Activated T-helper 2 cell treated with anti-CD3 and anti-CD28 coated beads, Interferon-gamma antibody, Interleukin-2, Interleukin-4, amounts not matched to agents 10 μg/mL and 5 μg/mL and 100 μg/mL, durations not matched to agents 14 hours and 24 hours and 36 hours (primary cell): ENCODE results near the gene ZNF146. TPM values are rescaled to one million over a fixed set of nuclear protein-coding genes. Genes with fewer than 3 reads are reported as not detected.
"Not testable (repeated sequence)": the region's sequence is repeated elsewhere in the genome, so short reads cannot be mapped to it uniquely, and the experiment has no call there.

Experiments used
- DNase-seq: peaks from one replicate; pipeline ENCODE4 v3.0.0; 2021; ENCODE audit warnings: low spot score
- H3K27ac Mint-ChIP-seq: one replicate; pipeline ENCODE4 v1.8.0; 2021; ENCODE audit warnings: mixed read lengths
- H3K27me3 Mint-ChIP-seq: one replicate; pipeline ENCODE4 v1.8.0; 2021; ENCODE audit warnings: low read depth, mixed read lengths
- H3K36me3 Mint-ChIP-seq: one replicate; pipeline ENCODE4 v1.8.0; 2021; ENCODE audit warnings: low read depth, mixed read lengths
- H3K4me1 Mint-ChIP-seq: one replicate; pipeline ENCODE4 v1.8.0; 2021; ENCODE audit warnings: low read depth, mixed read lengths
- H3K4me3 Mint-ChIP-seq: one replicate; pipeline ENCODE4 v1.8.0; 2021; ENCODE audit warnings: low read depth, mild to moderate bottlenecking, moderate library complexity, mixed read lengths
- H3K9me3 Mint-ChIP-seq: one replicate; pipeline ENCODE4 v1.8.0; 2021; ENCODE audit warnings: mixed read lengths
- intact Hi-C: fragments of 100-400 bp; cut with micrococcal nuclease; formaldehyde crosslinking; loops from one replicate; pipeline ENCODE4 v1.15.1; 2023
- total RNA-seq: library from RNA; stranded (reverse); gene quantifications from 2 replicates; pipeline ENCODE4 v1.2.3, GENCODE V29; 2022

Gene ZNF146
- 82.3 and 86.4 TPM in 2 replicates for total RNA-seq

DNA sequence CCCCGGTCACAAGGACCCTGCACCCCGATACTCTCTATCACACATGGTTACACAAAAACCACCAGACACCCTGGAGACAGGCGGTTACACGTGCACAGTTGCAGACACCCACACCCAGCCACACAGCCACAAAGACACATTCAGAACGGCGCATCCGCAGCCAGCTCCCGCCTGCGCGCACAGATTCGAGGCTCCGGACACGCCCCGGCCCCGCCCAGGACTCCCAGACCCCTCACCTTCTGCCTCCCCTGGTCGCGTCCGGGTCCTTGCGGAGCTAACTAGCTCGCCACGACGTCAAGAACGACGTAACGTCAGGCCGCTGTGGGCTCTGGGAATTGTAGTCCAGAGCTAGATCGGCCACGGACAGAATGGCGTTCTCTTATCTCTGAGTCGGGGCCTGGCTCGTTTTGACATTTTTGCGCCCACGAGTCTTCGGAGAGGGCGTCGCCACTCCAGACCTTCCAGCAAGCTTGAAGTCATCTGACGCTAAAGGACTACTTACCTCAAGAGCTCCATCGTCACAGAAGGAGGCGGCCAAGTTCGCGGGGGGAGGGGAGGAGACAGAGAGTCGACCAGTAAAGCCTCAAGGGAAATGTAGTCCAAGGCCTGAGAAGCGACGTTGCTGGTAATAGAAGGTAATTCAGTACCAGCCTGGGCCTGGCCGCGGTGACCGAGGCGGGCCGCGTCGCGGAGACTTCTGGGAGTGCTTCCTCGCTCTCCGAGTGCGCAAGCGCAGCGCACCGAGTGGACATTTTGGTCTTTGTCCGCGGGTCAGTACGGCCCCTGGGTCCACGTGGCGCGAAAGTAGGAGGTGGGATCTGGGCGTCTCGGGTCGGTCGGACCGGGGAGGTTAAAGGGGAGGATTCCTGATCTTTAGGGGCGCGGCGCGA lies at the start of gene ZNF146, which contains the start of gene ZNF565:
TSS of gene ZNF146 (plus strand) at position 721 of the 890 bp plus-strand sequence. CDS start 21,335 bp downstream, outside the sequence.
TSS of gene ZNF565 (minus strand) at position 280 of the 890 bp plus-strand sequence. CDS start 12,680 bp downstream, outside the sequence.
- intact Hi-C loops, result loop anchor here (1.0 to 10.0 kb wide), 12 partner anchors 73 to 1250 kb away; partner anchors contain the start of genes IGFLR1, LIN37, PSENEN and TBCB
- H3K27me3 Mint-ChIP-seq, result no peaks in the 10 kb centered on the region

DNA sequence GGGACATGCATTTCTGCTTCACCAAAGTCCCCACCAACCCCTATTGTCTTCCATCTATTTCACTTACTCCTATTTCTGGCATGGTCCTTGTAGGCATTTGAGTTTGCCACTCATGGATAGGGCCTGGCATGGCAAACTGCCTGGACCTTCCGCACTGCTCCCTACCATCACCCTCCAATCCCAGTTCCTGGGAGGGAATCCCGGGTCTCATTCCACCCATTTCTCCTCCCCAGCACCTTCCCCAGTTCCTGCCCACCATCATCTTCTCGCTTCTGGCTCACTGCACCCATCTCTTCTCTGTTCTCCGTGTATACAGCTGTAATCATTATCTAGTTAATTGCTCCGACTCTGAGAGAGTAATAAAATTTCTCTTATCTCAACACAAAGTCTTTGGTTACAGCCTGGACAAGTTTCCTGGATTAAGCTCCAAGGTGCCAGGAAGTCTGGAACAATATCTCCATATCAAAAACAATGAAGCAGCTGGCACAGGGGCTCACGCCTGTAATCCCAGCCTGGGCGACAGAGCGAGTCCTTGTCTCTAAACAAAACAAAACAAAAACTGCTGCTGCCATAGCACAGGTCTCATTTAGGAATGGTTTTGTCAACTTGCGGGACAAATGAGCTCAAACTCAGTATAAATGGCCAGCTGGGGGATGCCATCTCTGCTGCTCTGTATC lies 45.7 kb upstream of the ZNF146 start:
- intact Hi-C loops, result no loop called here
- no peak for DNase-seq
- no peak overlapping the region for H3K4me3 Mint-ChIP-seq
- no peaks in the 10 kb centered on the region for H3K27me3 Mint-ChIP-seq
- peak overlapping the region; percentile 6 for H3K27ac Mint-ChIP-seq
- H3K4me1 Mint-ChIP-seq, result peaks cover 4% of the 10 kb centered on the region
- no peaks in the 10 kb centered on the region for H3K9me3 Mint-ChIP-seq
- no peaks in the 10 kb centered on the region for H3K36me3 Mint-ChIP-seq

More for the DNA sequence above, at the start of gene ZNF146, which contains the start of gene ZNF565:
- H3K27ac Mint-ChIP-seq, result no peak within 1 kb of the TSS
- H3K36me3 Mint-ChIP-seq, result peaks cover 32% of the 10 kb centered on the region
- peaks cover 3% of the 10 kb centered on the region for H3K4me1 Mint-ChIP-seq
- peak; percentile 95 for DNase-seq
- H3K9me3 Mint-ChIP-seq, result peaks cover 12% of the 10 kb centered on the region
- no peak within 1 kb of the TSS for H3K4me3 Mint-ChIP-seq

- Mint-ChIP-seq H3K4me1 (peaks cover 6% of the 10 kb centered on the region), H3K27ac (no peak overlapping the region), H3K9me3 (no peaks in the 10 kb centered on the region), H3K36me3 (no peaks in the 10 kb centered on the region), H3K4me3 (no peak overlapping the region), H3K27me3 (no peaks in the 10 kb centered on the region)
- intact Hi-C loops, result no loop called here
- no peak for DNase-seq
Measured at GRCh38 chr19:36172852-36173251, 42.1 kb upstream of the ZNF146 start.

- H3K27ac Mint-ChIP-seq, intact Hi-C loops, DNase-seq, H3K4me3 Mint-ChIP-seq, H3K36me3 Mint-ChIP-seq, H3K27me3 Mint-ChIP-seq, H3K9me3 Mint-ChIP-seq, H3K4me1 Mint-ChIP-seq: not testable (repeated sequence)
Measured at GRCh38 chr19:36173846-36174245, 41.1 kb upstream of the ZNF146 start.

- H3K27me3 Mint-ChIP-seq, H3K36me3 Mint-ChIP-seq, DNase-seq, H3K9me3 Mint-ChIP-seq, H3K4me1 Mint-ChIP-seq, intact Hi-C loops, H3K4me3 Mint-ChIP-seq, H3K27ac Mint-ChIP-seq: not testable (repeated sequence)
Measured at GRCh38 chr19:36179077-36179476, 35.8 kb upstream of the ZNF146 start.

DNA sequence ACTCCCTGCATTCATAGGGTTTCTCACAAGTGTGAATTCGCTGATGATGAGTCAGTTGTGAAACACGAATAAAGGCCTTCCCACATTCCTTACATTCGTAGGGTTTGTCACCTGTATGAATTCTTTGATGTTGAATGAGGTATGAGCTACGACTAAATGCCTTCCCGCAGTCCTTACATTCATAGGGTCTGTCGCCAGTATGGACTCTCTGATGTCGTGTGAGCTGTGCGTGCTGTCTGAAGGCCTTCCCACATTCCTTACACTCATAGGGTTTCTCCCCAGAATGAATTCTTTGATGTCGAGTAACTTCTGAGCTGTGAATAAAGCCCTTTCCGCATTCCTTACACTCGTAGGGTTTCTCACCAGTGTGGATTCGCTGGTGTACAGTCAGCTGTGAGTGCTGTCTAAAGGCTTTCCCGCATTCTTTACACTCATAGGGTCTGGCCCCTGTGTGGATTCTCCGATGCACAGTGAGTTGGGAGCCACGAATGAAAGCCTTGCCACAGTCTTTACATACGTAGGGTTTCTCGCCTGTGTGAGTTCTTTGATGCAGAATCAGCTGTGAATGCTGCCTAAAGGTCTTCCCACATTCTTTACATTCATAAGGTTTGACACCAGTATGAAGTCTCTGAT lies 32.2 kb upstream of the ZNF146 start:
- intact Hi-C loops, result no loop called here
- Mint-ChIP-seq H3K9me3 (no peaks in the 10 kb centered on the region), H3K27ac (no peak overlapping the region), H3K4me1 (no peaks in the 10 kb centered on the region), H3K36me3 (peaks cover 2% of the 10 kb centered on the region), H3K27me3 (no peaks in the 10 kb centered on the region), H3K4me3 (no peak overlapping the region)
- no peak for DNase-seq

- intact Hi-C loops, result no loop called here
- DNase-seq, result no peak
- peaks cover 2% of the 10 kb centered on the region for H3K36me3 Mint-ChIP-seq
- no peaks in the 10 kb centered on the region for H3K4me1 Mint-ChIP-seq
- no peaks in the 10 kb centered on the region for H3K9me3 Mint-ChIP-seq
- no peak overlapping the region for H3K4me3 Mint-ChIP-seq
- no peaks in the 10 kb centered on the region for H3K27me3 Mint-ChIP-seq
- no peak overlapping the region for H3K27ac Mint-ChIP-seq
Measured at GRCh38 chr19:36183245-36183628, 31.7 kb upstream of the ZNF146 start.

DNA sequence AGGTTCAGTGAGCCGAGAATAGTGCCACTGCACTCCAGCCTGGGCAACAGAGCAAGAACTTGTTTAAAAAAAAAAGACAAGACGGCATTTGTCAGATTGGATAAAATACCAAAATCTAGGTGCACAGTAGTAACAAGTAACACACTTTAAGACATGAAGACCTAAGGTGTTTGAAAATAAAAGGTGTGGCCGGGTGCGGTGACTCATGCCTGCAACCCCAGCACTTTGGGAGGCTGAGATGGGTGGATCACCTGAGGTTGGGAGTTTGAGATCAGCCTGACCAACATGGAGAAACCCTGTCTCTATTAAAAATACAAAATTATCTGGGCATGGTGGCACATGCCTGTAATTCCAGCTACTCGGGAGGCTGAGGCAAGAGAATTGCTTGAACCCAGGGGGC lies 28.2 kb upstream of the ZNF146 start:
- H3K4me3 Mint-ChIP-seq, H3K4me1 Mint-ChIP-seq, DNase-seq, intact Hi-C loops, H3K36me3 Mint-ChIP-seq, H3K27me3 Mint-ChIP-seq, H3K9me3 Mint-ChIP-seq, H3K27ac Mint-ChIP-seq: not testable (repeated sequence)

DNA sequence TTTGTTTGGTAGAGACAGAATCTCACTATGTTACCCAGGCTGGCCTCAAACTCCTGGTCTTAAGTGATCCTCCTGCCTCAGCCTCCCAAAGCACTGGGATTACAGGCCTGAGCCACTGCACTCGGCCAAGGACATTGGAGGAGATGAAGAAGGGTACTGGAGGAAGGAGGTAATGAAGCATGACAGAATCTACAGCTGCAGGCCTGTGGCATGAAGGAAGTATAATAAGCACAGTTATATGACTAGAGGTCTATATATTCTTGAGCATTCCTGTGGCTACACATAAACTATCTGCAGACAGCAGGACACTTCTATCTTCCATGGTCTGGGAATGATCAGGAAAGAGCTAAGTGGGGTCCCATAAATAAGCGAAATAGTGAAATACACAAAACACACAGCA lies 18.7 kb upstream of the ZNF146 start:
- Mint-ChIP-seq H3K36me3 (no peaks in the 10 kb centered on the region), H3K4me1 (no peaks in the 10 kb centered on the region), H3K4me3 (no peak overlapping the region), H3K27me3 (no peaks in the 10 kb centered on the region), H3K27ac (no peak overlapping the region), H3K9me3 (no peaks in the 10 kb centered on the region)
- intact Hi-C loops, result no loop called here
- no peak for DNase-seq

GRCh38 chr19:36198119-36198518 lies 16.8 kb upstream of the ZNF146 start:
- Mint-ChIP-seq H3K4me3 (no peak overlapping the region), H3K27ac (no peak overlapping the region), H3K9me3 (no peaks in the 10 kb centered on the region), H3K27me3 (no peaks in the 10 kb centered on the region), H3K36me3 (no peaks in the 10 kb centered on the region), H3K4me1 (no peaks in the 10 kb centered on the region)
- DNase-seq, result no peak
- intact Hi-C loops, result no loop called here

DNA sequence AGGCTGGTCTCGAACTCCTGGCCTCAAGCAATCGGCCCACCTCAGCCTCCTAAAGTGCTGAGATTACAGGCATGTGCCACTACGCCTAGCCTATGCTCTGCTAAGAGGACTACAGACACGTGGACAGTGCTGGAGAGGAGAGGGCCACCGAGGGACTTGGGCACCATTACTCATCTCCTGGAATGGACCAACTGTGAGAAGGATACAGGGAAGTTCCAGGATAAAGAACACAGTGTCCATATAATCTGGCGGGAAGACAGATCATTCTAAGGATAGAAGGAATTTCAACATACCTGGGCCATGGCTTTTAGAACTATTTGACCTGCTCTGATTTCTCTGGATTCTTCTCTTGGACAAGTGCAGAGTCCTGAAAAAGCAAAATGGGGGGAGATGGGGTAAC lies 13.2 kb upstream of the ZNF146 start:
- DNase-seq, result no peak
- H3K9me3 Mint-ChIP-seq, result no peaks in the 10 kb centered on the region
- H3K27ac Mint-ChIP-seq, result no peak overlapping the region
- intact Hi-C loops, result no loop called here
- H3K4me3 Mint-ChIP-seq, result no peak overlapping the region
- H3K36me3 Mint-ChIP-seq, result no peaks in the 10 kb centered on the region
- H3K4me1 Mint-ChIP-seq, result no peaks in the 10 kb centered on the region
- H3K27me3 Mint-ChIP-seq, result no peaks in the 10 kb centered on the region

- intact Hi-C loops, result no loop called here
- Mint-ChIP-seq H3K36me3 (no peaks in the 10 kb centered on the region), H3K27ac (no peak overlapping the region), H3K4me1 (no peaks in the 10 kb centered on the region), H3K27me3 (no peaks in the 10 kb centered on the region), H3K4me3 (no peak overlapping the region), H3K9me3 (no peaks in the 10 kb centered on the region)
- DNase-seq, result no peak
Measured at GRCh38 chr19:36203293-36203692, 11.6 kb upstream of the ZNF146 start.
